Renal pelvis (tissue), 4 donors: ENCODE measurements around the gene ALX4. TPM values are rescaled to one million over a fixed set of nuclear protein-coding genes. Genes with fewer than 3 reads are reported as not detected.

Experiments
- DNase-seq: peaks from one replicate; pipeline ENCODE4 v3.0.0-alpha.2; 2013
- polyA plus RNA-seq, 3 donors: library from polyadenylated mRNA; unstranded; fragments of 120-200 nt; gene quantifications; one replicate each; pipeline ENCODE4 v1.2.1, GENCODE V29; 2013; ENCODE audit not compliant: insufficient read length in 3 of 3

Gene ALX4
- polyA plus RNA-seq, 3 donors = 0.13 to 0.34 (median 0.27) TPM

DNA sequence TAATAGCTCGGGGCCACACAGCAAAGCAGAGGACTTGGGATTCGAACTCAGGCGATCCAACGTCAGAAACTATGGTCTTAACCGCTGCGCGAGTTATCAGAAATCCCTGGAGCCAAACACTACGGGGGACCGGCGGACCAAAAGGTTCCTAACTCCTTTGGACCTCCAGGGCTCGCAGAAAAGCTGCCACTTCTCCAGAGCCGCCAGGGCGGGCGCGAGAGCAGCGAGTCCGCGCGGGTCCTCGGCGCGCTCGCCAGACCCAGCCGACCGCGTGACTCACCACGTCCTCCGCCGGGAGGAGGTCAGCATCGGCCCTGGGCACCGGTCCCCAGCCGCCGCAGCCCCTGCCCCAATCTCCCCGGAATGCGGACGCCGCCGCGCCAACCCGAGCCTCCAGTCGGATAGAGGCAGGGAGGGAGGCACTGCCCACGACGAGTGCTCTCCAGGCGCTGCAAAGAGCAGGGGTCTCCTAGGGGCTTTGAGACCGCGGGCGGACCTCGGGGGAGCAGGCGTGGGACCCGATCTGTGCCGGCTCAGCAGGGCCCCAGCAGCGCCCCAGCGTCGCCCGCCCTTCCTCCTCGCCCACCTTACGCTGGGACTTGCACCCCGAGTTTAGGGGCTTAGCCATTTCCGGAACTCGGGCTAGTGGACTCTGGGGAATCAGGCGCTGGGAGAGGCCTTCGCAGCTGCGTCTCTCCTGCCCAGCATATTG lies 6.2 kb upstream of the ALX4 start:
- no peak for DNase-seq

- DNase-seq = no peak
Measured at GRCh38 chr11:44314733-44315132, 4.8 kb upstream of the ALX4 start.

GRCh38 chr11:44313761-44314489 lies 4.0 kb upstream of the ALX4 start:
- DNase-seq = no peak

- DNase-seq = no peak
Measured at GRCh38 chr11:44312876-44313275, 2.9 kb upstream of the ALX4 start.

GRCh38 chr11:44311339-44312261 lies 1.7 kb upstream of the ALX4 start:
- no peak for DNase-seq

GRCh38 chr11:44310463-44311272 lies 729 bp upstream of the ALX4 start:
- DNase-seq = no peak

GRCh38 chr11:44310206-44310462 lies 195 bp upstream of the ALX4 start:
- DNase-seq = no peak

DNA sequence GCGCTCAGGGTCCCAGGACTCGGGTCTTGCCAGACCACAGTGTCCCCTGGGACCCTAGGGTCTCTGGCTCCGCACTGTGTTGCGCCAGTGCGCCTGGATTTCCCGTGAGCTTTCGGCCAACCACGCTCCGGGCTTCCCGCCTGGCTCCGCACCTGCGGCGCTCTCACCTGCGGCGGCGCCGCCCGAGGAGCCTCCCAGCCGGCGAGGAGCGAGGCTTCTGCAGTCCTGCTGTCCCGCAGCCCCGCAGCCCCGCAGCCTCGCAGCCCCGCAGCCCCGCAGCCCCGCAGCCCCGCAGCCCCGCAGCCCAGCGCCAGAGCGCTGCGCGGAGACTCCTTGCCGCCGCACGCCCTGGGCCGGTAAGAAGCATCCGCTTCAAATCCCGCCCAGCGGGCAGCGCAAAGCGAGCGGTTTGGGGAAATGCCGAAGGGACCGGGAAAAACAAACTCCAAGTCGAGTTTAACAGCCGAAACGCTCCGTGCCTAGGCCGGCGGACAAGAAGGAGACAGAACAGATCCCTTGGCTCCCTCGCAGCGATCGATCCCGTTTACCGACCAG lies 939 bp downstream of the ALX4 start:
- no peak for DNase-seq

- no peak for DNase-seq
Measured at GRCh38 chr11:44308256-44308922, 1.6 kb downstream of the ALX4 start.

DNA sequence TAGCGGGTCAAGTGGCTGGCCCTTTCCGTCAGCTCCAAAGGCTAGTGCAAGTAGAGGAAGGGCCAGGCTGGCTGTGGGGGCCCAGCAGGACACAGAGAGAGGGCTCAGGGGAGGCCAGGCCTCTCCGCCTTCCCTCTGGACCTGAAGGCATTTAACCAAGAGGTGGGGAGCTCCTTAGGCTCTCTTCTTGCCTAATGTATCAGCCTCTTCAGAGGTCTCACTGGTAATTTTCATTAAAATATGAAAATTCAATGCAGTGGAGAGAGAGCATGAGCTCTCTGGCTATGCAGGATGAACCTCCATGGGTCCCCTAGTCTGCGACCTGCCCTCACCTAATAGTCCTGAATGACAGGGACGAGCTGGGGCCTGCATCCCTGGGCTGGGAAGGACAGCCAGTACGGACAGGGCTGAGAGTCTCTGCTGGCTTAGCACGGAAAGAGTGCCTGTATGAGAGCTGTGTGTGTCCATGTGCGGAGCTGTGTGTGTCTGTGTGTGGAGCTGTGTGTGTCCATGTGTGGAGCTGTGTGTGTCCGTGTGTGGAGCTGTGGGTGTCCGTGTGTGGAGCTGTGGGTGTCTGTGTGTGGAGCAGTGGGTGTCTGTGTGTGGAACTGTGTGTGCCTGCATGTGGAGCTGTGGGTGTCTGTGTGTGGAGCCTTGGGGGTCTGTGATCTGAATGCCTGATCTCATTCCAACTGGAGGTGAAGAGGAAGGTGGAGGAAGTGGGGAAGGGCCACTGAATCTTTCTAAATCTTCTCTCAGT lies 2.4 kb downstream of the ALX4 start:
- DNase-seq = no peak

DNA sequence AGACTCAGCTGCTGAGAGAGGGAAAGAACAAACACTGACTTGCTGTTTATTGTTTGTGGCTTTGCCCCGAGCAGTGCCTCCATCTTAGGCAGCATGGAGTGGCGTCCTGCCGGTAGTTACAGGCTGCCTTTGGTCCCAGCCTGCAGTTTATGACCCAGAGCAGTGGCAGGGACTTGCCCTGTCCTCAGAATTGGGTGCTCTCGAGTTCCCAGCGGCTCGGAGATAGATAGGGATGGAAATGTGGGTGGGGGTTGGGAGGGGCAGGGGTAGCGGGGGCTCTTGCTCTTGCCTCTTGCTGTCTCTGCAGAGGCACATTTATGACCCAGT lies 3.1 kb downstream of the ALX4 start:
- DNase-seq = no peak

DNA sequence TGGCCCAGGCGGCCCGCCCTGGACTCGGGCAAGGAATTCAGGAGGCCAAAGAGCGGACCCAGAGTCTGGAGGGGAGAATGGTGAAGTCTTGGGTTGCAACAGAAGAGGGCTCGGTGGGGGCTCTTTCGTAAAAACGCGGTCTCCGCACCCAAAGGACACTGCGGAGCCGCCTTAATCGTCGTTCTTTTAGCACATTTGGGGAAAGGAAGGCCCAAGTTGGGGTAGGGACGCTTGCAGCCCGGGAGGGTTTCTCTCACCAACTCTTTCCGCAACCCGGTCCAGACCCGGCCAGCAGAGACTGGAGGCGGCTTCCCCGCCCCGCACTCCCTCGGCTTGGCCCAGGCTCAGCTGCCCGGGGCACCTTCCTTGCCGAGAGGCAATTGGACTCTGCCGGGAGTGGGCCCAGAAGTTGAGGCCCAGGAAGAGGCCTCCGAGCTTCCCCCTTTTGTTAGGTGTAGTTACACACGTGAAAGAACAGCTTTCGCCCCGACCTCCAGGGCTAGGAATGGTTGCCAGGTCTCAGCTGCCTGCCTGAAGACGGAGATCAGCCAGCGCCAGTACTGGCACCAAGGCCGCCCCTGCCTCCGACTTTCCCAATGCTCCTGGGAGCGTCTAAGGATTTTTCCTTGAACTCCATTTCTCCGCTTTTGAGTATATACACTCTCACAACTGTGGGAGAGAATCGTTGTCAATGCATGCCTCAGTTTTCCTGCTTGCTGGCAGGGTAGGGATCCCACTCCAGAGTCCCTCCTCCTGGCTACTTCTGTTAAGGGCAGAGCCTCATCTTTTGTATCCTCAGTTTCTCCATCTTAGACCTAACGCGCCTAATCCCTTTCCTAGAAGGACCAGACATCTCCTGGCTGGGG lies 3.7 kb downstream of the ALX4 start:
- DNase-seq = no peak

- DNase-seq = no peak
Measured at GRCh38 chr11:44305470-44306051, 4.4 kb downstream of the ALX4 start.

DNA sequence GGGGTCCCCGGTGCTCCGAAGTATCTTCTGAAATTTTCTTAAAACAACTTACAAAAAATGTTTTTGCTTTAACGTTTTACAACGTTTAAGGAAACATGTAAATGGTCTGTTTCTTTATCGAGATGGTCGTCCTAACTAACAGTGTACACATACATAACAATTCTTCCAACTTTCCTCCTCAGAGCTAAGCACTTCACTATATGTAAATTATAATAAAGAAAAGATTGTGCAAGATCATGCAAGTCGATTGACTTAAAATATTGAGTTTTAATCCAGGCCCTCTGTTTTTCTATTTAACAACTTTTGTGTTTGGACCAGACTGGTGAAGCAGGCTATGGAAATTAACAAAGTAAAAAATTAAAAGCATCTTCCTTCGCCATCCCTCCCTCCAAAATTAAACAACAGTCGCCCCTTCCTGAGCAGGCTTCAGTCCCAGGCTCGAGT lies 4.9 kb downstream of the ALX4 start:
- no peak for DNase-seq

- no peak for DNase-seq
Measured at GRCh38 chr11:44304091-44305025, 5.6 kb downstream of the ALX4 start.

DNA sequence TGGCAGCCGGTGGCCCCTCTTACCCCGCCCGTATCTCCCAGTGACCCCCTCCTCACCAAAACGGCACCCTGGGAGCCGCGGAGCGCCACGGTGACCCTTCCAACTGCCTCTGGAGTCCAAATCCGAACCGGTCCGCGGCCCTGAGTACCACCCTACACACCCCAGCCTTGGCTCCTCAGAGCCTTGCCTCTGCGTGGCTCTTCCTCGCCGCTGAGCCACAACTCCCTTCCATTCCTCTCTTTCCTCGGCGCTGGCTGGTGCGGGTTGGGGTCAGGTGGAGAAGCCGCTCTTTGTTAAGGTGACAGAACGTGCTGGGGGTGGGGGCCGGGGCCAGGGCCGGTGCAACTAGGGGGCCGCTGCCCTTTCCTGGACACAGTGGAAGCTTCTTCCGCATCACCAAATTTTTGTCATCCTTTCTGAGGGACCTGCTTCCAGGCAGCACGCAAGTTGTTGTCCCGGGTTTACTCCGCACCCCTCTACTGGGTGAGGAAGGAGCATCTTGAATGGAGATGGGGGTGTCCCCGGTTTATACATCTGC lies 6.5 kb downstream of the ALX4 start:
- DNase-seq = no peak

- no peak for DNase-seq
Measured at GRCh38 chr11:44301564-44302271, 8.2 kb downstream of the ALX4 start.
